PC-3 (cell line): Measurements from ENCODE around the gene PSORS1C1. TPM values are rescaled to one million over a fixed set of nuclear protein-coding genes. Genes with fewer than 3 reads are reported as not detected.

Source experiments
- ATAC-seq: fragments of 200-7000 bp; cut with Tn5 transposase; 2 replicates; pipeline ENCODE4 v1.9.1; 2020; ENCODE audit warnings: mild to moderate bottlenecking, moderate library complexity
- BruUV-seq: library from RNA; stranded (reverse); fragments of 400-500 nt; replicated peaks from 2 replicates; lab custom pipeline; 2021; lab: Mats Ljungman, UMichigan
- CTCF ChIA-PET: fragments of 300-600 bp; sonication (Branson Sonifier 250); formaldehyde crosslinking; loops from one replicate; lab custom pipeline; 2022; ENCODE audit warnings: antibody characterized with exemption; lab: Charles Lee
- POLR2A ChIA-PET: fragments of 300-600 bp; sonication (Branson Sonifier 250); formaldehyde crosslinking; loops from one replicate; lab custom pipeline; 2022; ENCODE audit warnings: antibody characterized with exemption; ENCODE audit not compliant: unreplicated experiment; lab: Charles Lee
- DNase-seq: peaks from one replicate; pipeline ENCODE4 v3.0.0-alpha.2; 2015
- H2AFZ ChIP-seq: fragments of 300-600 bp; sonication (generic); 2 replicates; pipeline ENCODE4 v1.6.0; 2016; ENCODE audit warnings: antibody characterized with exemption, low read length
- H3F3A ChIP-seq: fragments of 300-600 bp; sonication (generic); one replicate; pipeline ENCODE4 v1.6.0; 2017; ENCODE audit warnings: antibody characterized with exemption, low read length, control low read depth, mild to moderate bottlenecking; ENCODE audit not compliant: unreplicated experiment
- H3K27ac ChIP-seq: fragments of 300-600 bp; sonication (generic); 2 replicates; pipeline ENCODE4 v1.5.1; 2016; ENCODE audit warnings: mild to moderate bottlenecking, low read length
- H3K27me3 ChIP-seq: fragments of 300-600 bp; sonication (generic); 2 replicates; pipeline ENCODE4 v1.6.1; 2016; ENCODE audit warnings: low read length, mixed read lengths
- H3K36me3 ChIP-seq: fragments of 300-600 bp; sonication (generic); 2 replicates; pipeline ENCODE4 v1.6.1; 2016; ENCODE audit warnings: low read depth, mixed run types, low read length, mixed read lengths
- H3K4me1 ChIP-seq: fragments of 300-600 bp; sonication (generic); 2 replicates; pipeline ENCODE4 v1.5.1; 2016; ENCODE audit warnings: low read length; ENCODE audit not compliant: insufficient read depth
- H3K4me2 ChIP-seq: fragments of 300-600 bp; sonication (generic); 2 replicates; pipeline ENCODE4 v1.6.0; 2016; ENCODE audit warnings: low read length
- H3K4me3 ChIP-seq: fragments of 300-600 bp; sonication (generic); 2 replicates; pipeline ENCODE4 v1.5.1; 2016; ENCODE audit warnings: mild to moderate bottlenecking, low read length, mixed read lengths
- H3K79me2 ChIP-seq: fragments of 300-600 bp; sonication (generic); 2 replicates; pipeline ENCODE4 v1.6.1; 2017; ENCODE audit warnings: low read length, mixed read lengths
- H3K9ac ChIP-seq: fragments of 300-600 bp; sonication (generic); 2 replicates; pipeline ENCODE4 v1.6.0; 2016; ENCODE audit warnings: mild to moderate bottlenecking, low read length
- H3K9me2 ChIP-seq: fragments of 300-600 bp; sonication (generic); replicated peaks from 2 replicates; pipeline ENCODE4 v1.6.1; 2016; ENCODE audit warnings: mixed run types, low read length, mixed read lengths
- H3K9me3 ChIP-seq: fragments of 300-600 bp; sonication (generic); 2 replicates; pipeline ENCODE4 v1.6.1; 2016; ENCODE audit warnings: low read length, mixed read lengths
- H4K20me1 ChIP-seq: fragments of 300-600 bp; sonication (generic); 2 replicates; pipeline ENCODE4 v1.6.1; 2016; ENCODE audit warnings: low read length, mixed read lengths
- EZH2 ChIP-seq: fragments of 300-600 bp; sonication (generic); IDR thresholded peaks from one replicate; pipeline ENCODE4 v1.6.1; 2017; ENCODE audit warnings: antibody characterized with exemption, mild to moderate bottlenecking, low read length; ENCODE audit not compliant: unreplicated experiment
- EZH2phosphoT487 ChIP-seq: fragments of 300-600 bp; sonication (generic); IDR thresholded peaks from 2 replicates; pipeline ENCODE4 v1.6.1; 2018; ENCODE audit warnings: mild to moderate bottlenecking, antibody characterized with exemption, low read length, borderline replicate concordance
- intact Hi-C: fragments of 100-400 bp; cut with micrococcal nuclease; formaldehyde crosslinking; loops from 2 replicates; pipeline ENCODE4 v1.9.0; 2023
- total RNA-seq: library from RNA; depleted of rRNA; stranded (reverse); fragments of >200 nt; gene quantifications from 2 replicates; pipeline ENCODE4 v1.2.3, GENCODE V29; 2014
- TF ChIP-seq, protein P1 (sequence below): fragments of 300-600 bp; sonication (generic); conservative IDR thresholded peaks from 2 replicates; pipeline ENCODE4 v1.5.1; 2017; ENCODE audit warnings: antibody characterized with exemption, low read depth, mild to moderate bottlenecking, low read length

The PSORS1C1 gene
- total RNA-seq, 1 experiment from 2014 or later = 2.0 TPM

DNA sequence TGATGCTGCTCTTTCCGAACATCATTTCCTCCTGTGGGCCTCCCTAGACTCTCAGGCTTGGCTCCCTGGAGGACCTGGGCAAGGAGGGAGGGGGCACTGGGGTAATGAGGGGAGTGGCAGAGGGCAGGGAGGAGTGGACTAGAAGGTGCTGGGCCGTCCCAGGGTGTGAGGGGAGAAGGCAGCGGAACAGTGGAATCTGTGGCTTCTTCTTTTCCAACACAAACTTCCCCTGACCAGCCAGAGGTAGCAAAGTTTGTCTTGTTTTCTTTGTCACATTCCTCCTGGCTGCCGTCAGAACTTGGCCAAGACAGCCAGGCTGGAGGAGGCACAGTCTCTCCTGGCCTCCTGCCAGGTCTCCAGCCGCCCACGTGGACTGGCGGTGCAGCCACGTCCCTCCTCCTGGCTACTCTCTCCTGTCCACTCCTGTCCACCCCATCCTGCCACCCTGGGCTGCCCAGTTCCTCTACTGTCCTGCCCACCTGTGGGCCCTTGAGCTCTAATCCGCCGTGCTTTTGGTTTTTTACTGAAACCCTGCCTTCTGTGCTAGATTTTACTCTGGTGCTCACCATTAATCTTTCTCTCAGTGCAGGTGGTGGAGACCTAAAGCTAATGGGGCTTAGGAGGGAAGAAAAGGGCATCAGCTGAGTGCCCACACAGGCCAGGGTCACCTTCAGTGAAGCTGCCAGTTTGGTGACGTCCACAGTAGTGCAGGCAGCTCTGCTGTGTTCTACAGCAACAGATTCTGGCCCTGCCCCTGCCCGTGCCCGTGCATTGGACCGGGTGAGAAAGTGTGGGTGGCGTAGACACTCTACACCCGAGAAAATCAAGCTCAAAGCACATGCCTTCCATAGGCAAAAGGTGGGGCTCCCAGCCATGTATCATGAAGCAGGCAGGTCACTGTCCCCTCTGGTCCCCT is 8.4 kb downstream of the PSORS1C1 start:
- no peaks in the 10 kb centered on the region for H3F3A ChIP-seq
- no peaks in the 10 kb centered on the region for H4K20me1 ChIP-seq
- H3K36me3 ChIP-seq = no peaks in the 10 kb centered on the region
- no peaks in the 10 kb centered on the region for H3K9me2 ChIP-seq
- POLR2A ChIA-PET = no interaction called here
- no peak overlapping the region for H3K27ac ChIP-seq
- H3K4me1 ChIP-seq = peaks cover 23% of the 10 kb centered on the region
- CTCF ChIA-PET = interaction anchor here (0.7 kb wide), 1 partner anchor 31 kb away, joined by 3 read pairs; no protein-coding TSS in a partner anchor
- ATAC-seq (no peak), DNase-seq (no peak)
- H3K27me3 ChIP-seq = no peaks in the 10 kb centered on the region
- H2AFZ ChIP-seq = no peak overlapping the region
- no peak overlapping the region for H3K4me3 ChIP-seq
- BruUV-seq = no TSS peak
- TF ChIP-seq, protein P1, sequence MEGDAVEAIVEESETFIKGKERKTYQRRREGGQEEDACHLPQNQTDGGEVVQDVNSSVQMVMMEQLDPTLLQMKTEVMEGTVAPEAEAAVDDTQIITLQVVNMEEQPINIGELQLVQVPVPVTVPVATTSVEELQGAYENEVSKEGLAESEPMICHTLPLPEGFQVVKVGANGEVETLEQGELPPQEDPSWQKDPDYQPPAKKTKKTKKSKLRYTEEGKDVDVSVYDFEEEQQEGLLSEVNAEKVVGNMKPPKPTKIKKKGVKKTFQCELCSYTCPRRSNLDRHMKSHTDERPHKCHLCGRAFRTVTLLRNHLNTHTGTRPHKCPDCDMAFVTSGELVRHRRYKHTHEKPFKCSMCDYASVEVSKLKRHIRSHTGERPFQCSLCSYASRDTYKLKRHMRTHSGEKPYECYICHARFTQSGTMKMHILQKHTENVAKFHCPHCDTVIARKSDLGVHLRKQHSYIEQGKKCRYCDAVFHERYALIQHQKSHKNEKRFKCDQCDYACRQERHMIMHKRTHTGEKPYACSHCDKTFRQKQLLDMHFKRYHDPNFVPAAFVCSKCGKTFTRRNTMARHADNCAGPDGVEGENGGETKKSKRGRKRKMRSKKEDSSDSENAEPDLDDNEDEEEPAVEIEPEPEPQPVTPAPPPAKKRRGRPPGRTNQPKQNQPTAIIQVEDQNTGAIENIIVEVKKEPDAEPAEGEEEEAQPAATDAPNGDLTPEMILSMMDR = no peak
- TF ChIP-seq EZH2 = no peak
- TF ChIP-seq EZH2phosphoT487 = no peak
- no peaks in the 10 kb centered on the region for H3K79me2 ChIP-seq
- intact Hi-C loops = no loop called here
- no peaks in the 10 kb centered on the region for H3K9me3 ChIP-seq
- H3K4me2 ChIP-seq = no peak overlapping the region
- no peak overlapping the region for H3K9ac ChIP-seq

GRCh38 chr6:31125162-31125561 is 10.6 kb downstream of the PSORS1C1 start:
- Histone ChIP-seq H3K4me1 (peaks cover 34% of the 10 kb centered on the region), H3K4me3 (no peak overlapping the region), H3K27me3 (no peaks in the 10 kb centered on the region), H2AFZ (0 out of 2 replicates have a peak overlapping the region, but pooled peaks have one; percentile 10), H3K9me3 (no peaks in the 10 kb centered on the region), H4K20me1 (no peaks in the 10 kb centered on the region), H3K9ac (peak overlapping the region; percentile 18; the same call in 1 of the 2 replicates), H3K9me2 (no peaks in the 10 kb centered on the region), H3K79me2 (no peaks in the 10 kb centered on the region), H3K27ac (peak overlapping the region; percentile 61), H3K4me2 (peak overlapping the region; percentile 39), H3K36me3 (no peaks in the 10 kb centered on the region), H3F3A (no peaks in the 10 kb centered on the region)
- DNase-seq (peak; percentile 87), ATAC-seq (peak; percentile 83)
- POLR2A ChIA-PET = no interaction called here
- TF ChIP-seq, protein P1 = no peak
- TF ChIP-seq EZH2 (no peak), EZH2phosphoT487 (no peak)
- intact Hi-C loops = no loop called here
- CTCF ChIA-PET = interaction anchor here (0.6 kb wide), 1 partner anchor 73 kb away, joined by 3 read pairs; no protein-coding TSS in a partner anchor
- no TSS peak for BruUV-seq
